NB4 (cell line): ENCODE data around the gene AP4S1.

ENCODE experiments used
- CTCF ChIP-seq: IDR thresholded peaks from one replicate; pipeline ENCODE4 v1.5.1; 2012; ENCODE audit warnings: low read depth, low read length
- MAX ChIP-seq: IDR thresholded peaks from 2 replicates; pipeline ENCODE4 v1.6.1; 2011; ENCODE audit warnings: low read depth, low read length
- MYC ChIP-seq: IDR thresholded peaks from 2 replicates; pipeline ENCODE4 v1.6.1; 2011; ENCODE audit warnings: low read depth, low read length
- POLR2A ChIP-seq: IDR thresholded peaks from 2 replicates; pipeline ENCODE4 v1.6.1; 2011; ENCODE audit warnings: mild to moderate bottlenecking; ENCODE audit not compliant: insufficient read length; ENCODE audit errors: extremely low read depth

DNA sequence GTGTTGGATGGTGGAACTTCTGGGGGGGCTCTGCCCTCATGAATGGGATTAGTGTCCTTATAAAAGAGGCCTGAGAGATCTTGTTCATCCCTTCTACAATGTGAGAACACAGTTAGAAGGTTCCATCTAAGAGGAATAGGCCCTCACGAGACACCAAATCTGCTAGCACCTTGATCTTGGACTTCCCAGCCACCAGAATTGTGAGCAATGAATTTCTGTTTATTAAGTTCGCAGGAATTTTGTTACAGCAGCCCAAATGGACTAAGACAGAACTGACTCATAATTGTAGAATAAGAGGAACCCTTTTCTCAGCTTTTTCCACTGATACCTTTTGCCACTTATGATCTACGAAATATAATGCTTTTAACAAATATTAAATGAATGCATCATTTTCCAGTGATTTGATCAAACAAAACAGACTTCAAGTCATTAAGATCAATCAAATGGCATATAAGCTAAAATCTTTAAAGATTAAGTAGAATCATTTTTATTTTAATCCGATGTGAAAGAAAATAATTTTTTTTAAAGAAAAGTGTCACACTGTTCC lies 113.9 kb downstream of the AP4S1 start:
- no peak for TF ChIP-seq CTCF
- no peak for TF ChIP-seq POLR2A
- no peak for TF ChIP-seq MAX
- no peak for TF ChIP-seq MYC
